Vagina (tissue), 2 donors: Measurements from ENCODE around the gene BTG1.

ENCODE experiments used
- CTCF ChIP-seq, 3 experiments: fragments of 450-650 bp in 2 of 3; fragments of 200-600 bp in 1 of 3; sonication (generic) in 1 of 3; IDR thresholded peaks; one replicate each; pipeline ENCODE4 v1.5.1; 2017 to 2019; ENCODE audit warnings: antibody characterized with exemption in 3 of 3, mild to moderate bottlenecking in 2 of 3, moderate library complexity in 2 of 3
- POLR2A ChIP-seq, 2 donors: fragments of 450-650 bp; IDR thresholded peaks; one replicate each; pipeline ENCODE4 v1.6.1; 2017; ENCODE audit warnings: antibody characterized with exemption in 2 of 2, mild to moderate bottlenecking in 2 of 2, moderate library complexity in 2 of 2
- POLR2AphosphoS5 ChIP-seq, 2 donors: sonication (generic); formaldehyde crosslinking; IDR thresholded peaks; one replicate each; pipeline ENCODE4 v1.9.0; 2017; ENCODE audit warnings: antibody characterized with exemption in 2 of 2, mild to moderate bottlenecking in 2 of 2, low read depth in 1 of 2; ENCODE audit not compliant: insufficient read depth in 1 of 2

GRCh38 chr12:92142251-92142926, 3.3 kb downstream of the BTG1 start:
- no peak for TF ChIP-seq CTCF (IDR thresholded peaks at IDR 0.05)
- no peak for TF ChIP-seq POLR2A (IDR thresholded peaks at IDR 0.05)
- no peak for TF ChIP-seq POLR2AphosphoS5 (IDR thresholded peaks at IDR 0.05; ENCODE audit: insufficient read depth in 1 of 2, low read depth in 1 of 2)
